Prostate gland (tissue), 2 donors: ENCODE results near the gene SLC39A7. TPM values are rescaled to one million over a fixed set of nuclear protein-coding genes. Genes with fewer than 3 reads are reported as not detected.

ENCODE experiments used
- DNase-seq: peaks from one replicate; pipeline ENCODE4 v3.0.0-alpha.2; 2019; ENCODE audit warnings: low spot score
- H3K27ac ChIP-seq, 2 donors: fragments of 200-600 bp; sonication (generic); 2 replicates each; pipeline ENCODE4 v1.5.1; 2017 to 2019
- H3K27me3 ChIP-seq: fragments of 200-600 bp; sonication (generic); replicated peaks from 2 replicates; pipeline ENCODE4 v1.5.1; 2019; ENCODE audit not compliant: insufficient read depth
- H3K36me3 ChIP-seq, 2 donors: fragments of 200-600 bp; sonication (generic); 1 replicate in 1 of 2; 2 replicates in 1 of 2; pipeline versions ENCODE4 v1.5.1 to v1.8.1; 2017 to 2019
- H3K4me1 ChIP-seq: fragments of 200-600 bp; sonication (generic); replicated peaks from 2 replicates; pipeline ENCODE4 v1.5.1; 2019
- H3K4me3 ChIP-seq, 2 donors: fragments of 200-600 bp; sonication (generic); 2 replicates each; pipeline ENCODE4 v1.5.1; 2017 to 2019
- H3K9me3 ChIP-seq: fragments of 200-600 bp; sonication (generic); 2 replicates; pipeline ENCODE4 v1.5.1; 2017
- CTCF ChIP-seq, 4 experiments: fragments of 200-600 bp in 2 of 4; fragments of 450-650 bp in 2 of 4; sonication (generic) in 2 of 4; IDR thresholded peaks; 1 replicate in 3 of 4; 2 replicates in 1 of 4; pipeline ENCODE4 v1.5.1; 2016 to 2019; ENCODE audit warnings: antibody characterized with exemption in 4 of 4, mild to moderate bottlenecking in 2 of 4, moderate library complexity in 2 of 4
- POLR2A ChIP-seq: fragments of 450-650 bp; IDR thresholded peaks from one replicate; pipeline ENCODE4 v1.6.1; 2016; ENCODE audit warnings: antibody characterized with exemption, mild to moderate bottlenecking
- POLR2AphosphoS5 ChIP-seq: sonication (generic); formaldehyde crosslinking; IDR thresholded peaks from one replicate; pipeline ENCODE4 v1.6.1; 2017; ENCODE audit warnings: antibody characterized with exemption
- WGBS: methylation state at CpG from one replicate; pipeline ENCODE4 v1.1.5; 2018; 5-methylcytosine and 5-hydroxymethylcytosine counted together
- intact Hi-C: fragments of 100-400 bp; cut with DNase I; formaldehyde crosslinking; loops from one replicate; pipeline ENCODE4 v1.14.2; 2022
- total RNA-seq, 2 donors: library from RNA; depleted of rRNA; stranded (reverse); fragments of >200 nt; gene quantifications; one replicate each; pipeline ENCODE4 v1.1.0, GENCODE V29; 2016

The SLC39A7 gene
- total RNA-seq, 2 donors from 2014 or later = 109 to 182 TPM

- intact Hi-C loops = no loop called here
- peak overlapping the region; percentile 96 to 97 for H3K4me3 ChIP-seq
- WGBS = 1% methylated on average over 29 of the region's 29 CpGs
- H3K9me3 ChIP-seq = no peaks in the 10 kb centered on the region
- no peaks in the 10 kb centered on the region for H3K4me1 ChIP-seq
- H3K27ac ChIP-seq = peak overlapping the region; percentile 94 to 98
- H3K36me3 ChIP-seq = peaks cover 0 to 4% of the 10 kb centered on the region in 2 donors
- H3K27me3 ChIP-seq = no peaks in the 10 kb centered on the region
- no peak for DNase-seq
- TF ChIP-seq POLR2A (no peak), CTCF (IDR thresholded peaks at IDR 0.05) (no peak), POLR2AphosphoS5 (no peak)
Measured at GRCh38 chr6:33207552-33208090, 7.0 kb downstream of the SLC39A7 start.

GRCh38 chr6:33208091-33208967 is 7.7 kb downstream of the SLC39A7 start, which contains the start of gene RING1:
RING1 (plus strand) TSS chr6:33208500; CDS start chr6:33208823, 323 bp downstream.
- peak in 1 of 4 experiments; percentile 24 for TF ChIP-seq CTCF (IDR thresholded peaks at IDR 0.05)
- TF ChIP-seq POLR2AphosphoS5 = peak; percentile 98
- TF ChIP-seq POLR2A = peak; percentile 99
- DNase-seq = peak; percentile 83
- H3K4me3 ChIP-seq = peak within 1 kb of the TSS; percentile 96 to 97
- no peaks in the 10 kb centered on the region for H3K27me3 ChIP-seq
- intact Hi-C loops = no loop called here
- WGBS = 1% methylated on average over 36 of the region's 86 CpGs
- H3K4me1 ChIP-seq = no peaks in the 10 kb centered on the region
- no peaks in the 10 kb centered on the region for H3K9me3 ChIP-seq
- no peaks in the 10 kb centered on the region for H3K36me3 ChIP-seq
- peak within 1 kb of the TSS; percentile 94 to 98 for H3K27ac ChIP-seq

GRCh38 chr6:33209856-33210255 is 9.2 kb downstream of the SLC39A7 start:
- no peak overlapping the region for H3K4me3 ChIP-seq
- 91% methylated on average over 10 of the region's 10 CpGs for WGBS
- H3K36me3 ChIP-seq = no peaks in the 10 kb centered on the region
- intact Hi-C loops = no loop called here
- H3K9me3 ChIP-seq = no peaks in the 10 kb centered on the region
- H3K27ac ChIP-seq = no peak overlapping the region
- no peaks in the 10 kb centered on the region for H3K27me3 ChIP-seq
- DNase-seq = no peak
- H3K4me1 ChIP-seq = no peaks in the 10 kb centered on the region
- TF ChIP-seq POLR2AphosphoS5 (no peak), CTCF (IDR thresholded peaks at IDR 0.05) (no peak), POLR2A (no peak)

GRCh38 chr6:33211136-33211535 is 10.5 kb downstream of the SLC39A7 start:
- H3K27ac ChIP-seq = no peak overlapping the region
- H3K4me3 ChIP-seq = no peak overlapping the region
- intact Hi-C loops = no loop called here
- no peak for DNase-seq
- no peaks in the 10 kb centered on the region for H3K9me3 ChIP-seq
- 72% methylated on average over 17 of the region's 17 CpGs for WGBS
- TF ChIP-seq POLR2A (no peak), CTCF (IDR thresholded peaks at IDR 0.05) (no peak), POLR2AphosphoS5 (no peak)
- no peaks in the 10 kb centered on the region for H3K36me3 ChIP-seq
- H3K27me3 ChIP-seq = no peaks in the 10 kb centered on the region
- H3K4me1 ChIP-seq = no peaks in the 10 kb centered on the region
